Thyroid gland (tissue), 4 donors: ENCODE data around the gene POLG. TPM values are rescaled to one million over a fixed set of nuclear protein-coding genes. Genes with fewer than 3 reads are reported as not detected.

Experiments
- DNase-seq, 2 donors: peaks; one replicate each; pipeline ENCODE4 v3.0.0-alpha.2; 2019
- H3K27ac ChIP-seq, 3 donors: fragments of 200-600 bp; sonication (generic); 1 replicate in 2 of 3; 2 replicates in 1 of 3; pipeline ENCODE4 v1.5.1; 2016 to 2019; ENCODE audit warnings: mild to moderate bottlenecking in 1 of 3, moderate library complexity in 1 of 3
- H3K27me3 ChIP-seq: fragments of 200-600 bp; sonication (generic); one replicate; pipeline ENCODE4 v1.5.1; 2019
- H3K36me3 ChIP-seq, 2 donors: fragments of 200-600 bp; sonication (generic); one replicate each; pipeline ENCODE4 v1.5.1; 2016 to 2019
- H3K4me1 ChIP-seq, 2 donors: fragments of 200-600 bp; sonication (generic); one replicate each; pipeline ENCODE4 v1.5.1; 2017 to 2019
- H3K4me3 ChIP-seq, 3 donors: fragments of 200-600 bp; sonication (generic); replicated peaks in 1 of 3; 1 replicate in 2 of 3; 2 replicates in 1 of 3; pipeline ENCODE4 v1.5.1; 2016; ENCODE audit warnings: mild to moderate bottlenecking in 1 of 3
- H3K9me3 ChIP-seq: fragments of 200-600 bp; sonication (generic); one replicate; pipeline ENCODE4 v1.5.1; 2017
- POLR2A ChIP-seq, 2 donors: fragments of 450-650 bp; IDR thresholded peaks; one replicate each; pipeline ENCODE4 v1.6.1; 2017; ENCODE audit warnings: antibody characterized with exemption in 2 of 2, mild to moderate bottlenecking in 2 of 2, moderate library complexity in 1 of 2
- WGBS, 2 donors: methylation state at CpG; one replicate each; pipeline ENCODE4 v1.1.5; 2017; 5-methylcytosine and 5-hydroxymethylcytosine counted together
- intact Hi-C: fragments of 100-400 bp; cut with DNase I; formaldehyde crosslinking; loops from one replicate; pipeline ENCODE4 v1.15.1; 2023
- total RNA-seq, 4 donors: library from RNA; depleted of rRNA; stranded (reverse); fragments of >200 nt; gene quantifications; one replicate each; pipeline ENCODE4 v1.2.3, GENCODE V29; 2016
- TF ChIP-seq, protein P1 (sequence below), 6 experiments: fragments of 200-600 bp in 3 of 6; fragments of 450-650 bp in 3 of 6; sonication (generic) in 3 of 6; IDR thresholded peaks; one replicate each; pipeline ENCODE4 v1.5.1; 2016 to 2019; ENCODE audit warnings: antibody characterized with exemption in 6 of 6, mild to moderate bottlenecking in 2 of 6, inconsistent platforms in 1 of 6, moderate library complexity in 1 of 6

The POLG gene
- total RNA-seq, 4 donors from 2014 or later: 31.2 to 78.8 (median 61.0) TPM

- no peak overlapping the region for H3K27ac ChIP-seq
- no peak for DNase-seq
- peaks cover 46% of the 10 kb centered on the region for H3K27me3 ChIP-seq
- no peak for TF ChIP-seq POLR2A (IDR thresholded peaks at IDR 0.05)
- TF ChIP-seq, protein P1, sequence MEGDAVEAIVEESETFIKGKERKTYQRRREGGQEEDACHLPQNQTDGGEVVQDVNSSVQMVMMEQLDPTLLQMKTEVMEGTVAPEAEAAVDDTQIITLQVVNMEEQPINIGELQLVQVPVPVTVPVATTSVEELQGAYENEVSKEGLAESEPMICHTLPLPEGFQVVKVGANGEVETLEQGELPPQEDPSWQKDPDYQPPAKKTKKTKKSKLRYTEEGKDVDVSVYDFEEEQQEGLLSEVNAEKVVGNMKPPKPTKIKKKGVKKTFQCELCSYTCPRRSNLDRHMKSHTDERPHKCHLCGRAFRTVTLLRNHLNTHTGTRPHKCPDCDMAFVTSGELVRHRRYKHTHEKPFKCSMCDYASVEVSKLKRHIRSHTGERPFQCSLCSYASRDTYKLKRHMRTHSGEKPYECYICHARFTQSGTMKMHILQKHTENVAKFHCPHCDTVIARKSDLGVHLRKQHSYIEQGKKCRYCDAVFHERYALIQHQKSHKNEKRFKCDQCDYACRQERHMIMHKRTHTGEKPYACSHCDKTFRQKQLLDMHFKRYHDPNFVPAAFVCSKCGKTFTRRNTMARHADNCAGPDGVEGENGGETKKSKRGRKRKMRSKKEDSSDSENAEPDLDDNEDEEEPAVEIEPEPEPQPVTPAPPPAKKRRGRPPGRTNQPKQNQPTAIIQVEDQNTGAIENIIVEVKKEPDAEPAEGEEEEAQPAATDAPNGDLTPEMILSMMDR (IDR thresholded peaks at IDR 0.05): no peak
- no peaks in the 10 kb centered on the region for H3K36me3 ChIP-seq
- intact Hi-C loops: loop anchor here (2.0 to 5.0 kb wide), 2 partner anchors 36 to 55 kb away; no protein-coding TSS in a partner anchor
- no peak overlapping the region for H3K4me3 ChIP-seq
- WGBS, 2 donors: 6 to 13% methylated on average over 6 to 14 of the region's 73 CpGs
- H3K4me1 ChIP-seq: peaks cover 8 to 20% of the 10 kb centered on the region in 2 donors
- no peaks in the 10 kb centered on the region for H3K9me3 ChIP-seq
These were observed 27.8 kb upstream of the POLG start for GRCh38 chr15:89362203-89363101.

DNA sequence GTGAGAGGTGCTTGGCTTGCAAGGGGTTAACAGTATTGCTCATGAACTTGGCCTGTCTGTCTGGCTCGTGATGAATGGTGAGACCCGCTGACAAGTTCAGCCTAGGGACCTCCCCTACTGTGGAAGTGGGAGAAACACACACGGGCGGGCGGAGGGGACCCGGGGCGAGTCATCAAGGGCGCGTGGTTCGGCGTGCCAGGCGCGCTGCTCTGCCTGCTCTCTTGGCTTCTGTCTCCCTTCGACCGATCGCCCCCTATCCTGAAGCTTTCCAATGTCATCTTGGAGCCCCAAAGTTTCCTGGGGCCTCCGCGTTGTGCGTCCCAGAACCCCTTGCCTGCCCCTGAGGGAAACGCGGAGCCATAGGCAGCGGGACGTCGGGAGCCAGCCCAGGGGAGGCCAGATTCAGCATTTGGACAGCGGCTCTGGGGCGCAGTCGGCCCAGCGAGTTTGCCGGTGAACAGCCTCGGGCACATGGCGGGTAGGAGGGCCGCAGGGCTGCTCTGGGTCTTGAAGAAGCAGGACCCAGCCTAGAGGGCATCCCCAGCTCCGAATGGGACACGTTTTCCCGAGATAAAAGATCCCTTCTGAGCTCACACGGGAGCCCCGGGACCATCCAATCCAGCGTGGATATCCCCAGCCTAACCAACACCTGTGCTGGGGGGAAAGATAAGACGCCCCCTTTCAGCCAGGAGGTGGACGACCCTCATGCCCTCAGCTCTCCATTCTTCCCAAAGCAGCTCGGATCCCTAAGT lies 27.0 kb upstream of the POLG start:
- H3K27ac ChIP-seq: no peak overlapping the region
- peak; percentile 61 to 69 for DNase-seq
- no peaks in the 10 kb centered on the region for H3K9me3 ChIP-seq
- no peaks in the 10 kb centered on the region for H3K36me3 ChIP-seq
- H3K4me3 ChIP-seq: no peak overlapping the region
- intact Hi-C loops: loop anchor here (2.0 to 5.0 kb wide), 2 partner anchors 35 to 56 kb away; no protein-coding TSS in a partner anchor
- 7% methylated on average over 3 to 31 of the region's 41 CpGs for WGBS, 2 donors
- H3K27me3 ChIP-seq: peaks cover 38% of the 10 kb centered on the region
- peaks cover 7 to 16% of the 10 kb centered on the region in 2 donors for H3K4me1 ChIP-seq
- TF ChIP-seq, protein P1 (IDR thresholded peaks at IDR 0.05): no peak
- no peak for TF ChIP-seq POLR2A (IDR thresholded peaks at IDR 0.05)

- no peak for DNase-seq
- peaks cover 7 to 16% of the 10 kb centered on the region in 2 donors for H3K4me1 ChIP-seq
- no peak overlapping the region for H3K27ac ChIP-seq
- H3K27me3 ChIP-seq: peaks cover 28% of the 10 kb centered on the region
- H3K9me3 ChIP-seq: no peaks in the 10 kb centered on the region
- H3K36me3 ChIP-seq: no peaks in the 10 kb centered on the region
- intact Hi-C loops: loop anchor here (5.0 kb wide), 1 partner anchor 57 kb away; no protein-coding TSS in a partner anchor
- 3 to 9% methylated on average over 25 to 30 of the region's 31 CpGs for WGBS, 2 donors
- no peak for TF ChIP-seq POLR2A (IDR thresholded peaks at IDR 0.05)
- TF ChIP-seq, protein P1 (IDR thresholded peaks at IDR 0.05): no peak
- no peak overlapping the region for H3K4me3 ChIP-seq
These were observed 25.8 kb upstream of the POLG start for GRCh38 chr15:89360294-89360971.

DNA sequence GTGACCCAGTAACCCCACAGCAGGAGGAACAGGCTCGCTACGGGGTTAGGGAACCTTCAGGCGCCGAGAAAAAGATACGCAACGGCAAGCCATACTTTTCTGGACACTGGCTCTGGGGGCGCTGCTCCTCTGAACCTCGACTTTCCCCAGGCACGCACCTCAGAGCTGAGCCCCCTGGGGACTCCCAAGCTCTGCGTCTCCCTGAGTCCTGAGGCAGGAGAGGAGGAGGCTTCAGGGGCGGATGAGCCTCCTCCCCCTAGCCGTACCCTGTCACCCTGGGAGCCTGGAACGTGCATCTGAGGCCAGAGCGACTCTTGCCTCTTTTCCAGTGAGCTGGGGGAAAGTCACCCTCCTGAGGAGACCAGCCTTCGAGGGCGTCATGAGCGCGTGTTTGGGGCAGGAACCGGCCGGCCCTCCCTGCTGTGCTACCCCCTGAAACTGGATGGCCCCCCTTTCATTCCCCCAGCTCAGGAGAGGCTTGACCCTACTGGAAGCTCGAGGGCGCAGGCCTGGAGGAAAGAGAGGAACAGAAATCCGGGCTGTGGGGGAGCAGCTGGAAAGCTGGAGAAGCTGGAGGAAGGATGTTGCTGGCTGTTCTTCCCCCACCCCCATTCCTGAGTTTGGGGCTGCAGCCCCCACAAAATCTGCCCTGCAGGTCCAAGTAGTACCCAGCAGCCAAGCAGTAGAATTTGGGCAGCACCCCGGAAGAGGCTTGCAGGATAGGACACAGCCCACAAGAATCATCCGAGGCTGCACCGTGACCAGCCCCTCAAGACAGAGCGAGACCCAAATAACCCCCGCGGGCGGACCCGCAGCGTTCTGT lies 25.1 kb upstream of the POLG start:
- WGBS, 2 donors: 8 to 11% methylated on average over 21 to 24 of the region's 32 CpGs
- Histone ChIP-seq H3K4me3 (peak overlapping the region in 1 of 3 donors; percentile 37), H3K9me3 (no peaks in the 10 kb centered on the region), H3K36me3 (no peaks in the 10 kb centered on the region), H3K4me1 (peaks cover 7 to 16% of the 10 kb centered on the region in 2 donors), H3K27me3 (peaks cover 23% of the 10 kb centered on the region), H3K27ac (no peak overlapping the region)
- DNase-seq: no peak
- TF ChIP-seq, protein P1 (IDR thresholded peaks at IDR 0.05): no peak
- no peak for TF ChIP-seq POLR2A (IDR thresholded peaks at IDR 0.05)
- intact Hi-C loops: loop anchor here (2.0 to 5.0 kb wide), 2 partner anchors 58 to 67 kb away; no protein-coding TSS in a partner anchor
